NCI-H128 (cell line): ENCODE data around the gene C1QL4.
"Not testable (repeated sequence)": the region's sequence is repeated elsewhere in the genome, so short reads cannot be mapped to it uniquely, and the experiment has no call there.

ENCODE experiments used
- DNase-seq: peaks from one replicate; lab custom pipeline; 2025; ENCODE audit not compliant: unreplicated experiment; lab: John Stamatoyannopoulos, UW

C1QL4 gene

GRCh38 chr12:49282740-49283375, 54.1 kb downstream of the C1QL4 start:
- not testable (repeated sequence) for DNase-seq
